HG03103 (cell line): ENCODE results near the gene PLEKHN1.
"Not testable (repeated sequence)": the region's sequence is repeated elsewhere in the genome, so short reads cannot be mapped to it uniquely, and the experiment has no call there.

Experiments
- ATAC-seq: cut with Tn5 transposase; IDR thresholded peaks from one replicate; pipeline ENCODE4 v1.9.1; 2021; ENCODE audit warnings: low read depth; ENCODE audit not compliant: unreplicated experiment

The PLEKHN1 gene

DNA sequence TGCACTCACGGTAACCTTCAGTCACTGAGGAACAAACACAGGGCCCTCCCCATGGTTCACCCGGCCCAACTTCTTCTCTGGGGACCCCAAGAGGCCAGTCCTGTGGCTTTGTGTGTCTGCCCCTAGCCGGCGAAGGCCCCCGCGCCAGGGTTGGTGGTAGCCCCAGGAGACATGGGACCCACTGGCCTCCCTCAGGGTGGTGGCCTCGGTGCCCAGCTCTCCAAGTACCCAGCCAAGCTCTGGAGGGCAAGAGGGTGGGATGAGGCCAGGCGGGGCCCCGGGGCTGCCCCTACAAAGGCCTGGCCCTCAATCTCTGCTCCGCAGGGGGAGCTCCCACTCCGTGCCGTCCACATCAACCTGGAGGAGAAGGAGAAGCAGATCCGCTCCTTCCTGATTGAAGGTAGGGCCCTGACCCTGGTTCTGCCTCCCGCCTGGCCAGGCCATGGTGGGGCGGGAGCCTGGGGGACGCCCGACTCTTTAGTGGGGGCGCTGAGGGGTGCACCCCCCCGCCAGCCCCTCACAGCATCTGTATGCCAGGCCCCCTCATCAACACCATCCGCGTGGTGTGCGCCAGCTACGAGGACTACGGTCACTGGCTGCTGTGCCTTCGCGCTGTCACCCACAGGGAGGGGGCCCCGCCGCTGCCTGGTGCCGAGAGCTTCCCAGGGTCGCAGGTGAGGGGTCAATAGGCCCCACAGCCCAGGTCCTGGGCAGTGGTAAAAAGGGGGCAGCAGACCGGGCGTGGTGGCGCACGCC is 5.6 kb downstream of the PLEKHN1 start:
- ATAC-seq: no peak

DNA sequence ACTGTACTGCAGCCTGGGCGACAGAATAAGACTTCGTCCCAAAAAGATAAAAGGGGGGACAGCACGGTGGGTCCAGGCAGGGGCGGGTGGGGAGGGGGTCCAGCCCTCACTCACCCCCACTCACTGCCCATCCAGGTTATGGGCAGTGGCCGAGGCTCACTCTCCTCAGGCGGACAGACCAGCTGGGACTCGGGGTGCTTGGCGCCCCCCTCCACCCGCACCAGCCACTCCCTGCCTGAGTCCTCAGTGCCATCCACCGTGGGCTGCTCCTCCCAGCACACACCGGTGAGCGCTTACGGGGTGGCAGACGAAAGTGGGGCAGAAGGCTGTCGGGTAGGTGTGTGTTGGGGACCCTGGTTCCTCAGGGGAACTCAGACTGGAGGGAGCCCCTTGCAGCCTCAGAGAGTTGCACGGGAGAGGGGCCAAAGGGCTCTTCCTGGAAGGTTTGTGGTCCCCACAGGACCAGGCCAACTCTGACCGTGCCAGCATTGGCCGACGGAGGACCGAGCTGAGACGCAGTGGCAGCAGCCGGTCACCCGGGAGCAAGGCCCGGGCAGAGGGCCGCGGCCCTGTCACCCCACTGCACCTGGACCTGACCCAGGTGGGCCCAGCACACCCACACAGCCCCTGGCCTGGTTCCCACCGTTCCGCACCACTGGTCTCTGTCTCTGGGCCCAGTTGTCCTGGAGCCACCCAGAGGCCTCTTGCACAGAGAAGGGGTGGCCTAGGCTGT is 6.6 kb downstream of the PLEKHN1 start:
- ATAC-seq: no peak

DNA sequence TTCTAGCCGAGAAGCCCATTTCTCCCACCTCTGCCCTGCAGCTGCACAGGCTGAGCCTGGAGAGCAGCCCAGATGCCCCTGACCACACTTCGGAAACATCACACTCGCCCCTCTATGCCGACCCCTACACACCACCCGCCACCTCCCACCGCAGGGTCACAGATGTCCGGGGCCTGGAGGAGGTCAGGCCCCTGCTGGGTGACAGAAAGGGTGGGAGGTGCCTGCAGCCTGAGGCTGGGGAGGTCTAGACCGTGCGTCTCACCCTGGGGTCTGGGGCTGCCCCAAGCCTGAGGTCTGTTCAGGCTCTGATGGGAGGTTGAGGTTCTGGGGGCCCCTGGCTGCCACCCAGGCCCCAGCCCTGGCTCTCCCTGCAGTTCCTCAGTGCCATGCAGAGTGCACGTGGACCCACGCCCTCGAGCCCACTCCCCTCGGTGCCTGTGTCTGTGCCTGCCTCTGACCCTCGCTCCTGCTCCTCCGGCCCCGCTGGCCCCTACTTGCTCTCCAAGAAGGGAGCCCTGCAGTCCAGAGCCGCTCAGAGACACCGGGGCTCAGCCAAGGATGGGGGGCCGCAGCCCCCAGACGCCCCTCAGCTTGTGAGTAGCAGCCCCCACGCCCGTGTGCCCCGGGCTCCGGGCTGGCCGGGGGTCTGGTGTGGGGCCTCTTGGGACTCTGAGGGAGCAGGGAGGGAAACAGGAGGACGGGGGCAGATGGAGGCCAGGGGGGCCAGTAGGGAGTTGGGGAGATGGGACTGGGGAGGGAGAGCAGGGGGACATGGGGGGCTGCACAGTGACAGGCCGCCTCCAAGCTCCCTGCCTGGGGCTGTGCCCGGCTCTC is 7.4 kb downstream of the PLEKHN1 start:
- ATAC-seq: no peak

DNA sequence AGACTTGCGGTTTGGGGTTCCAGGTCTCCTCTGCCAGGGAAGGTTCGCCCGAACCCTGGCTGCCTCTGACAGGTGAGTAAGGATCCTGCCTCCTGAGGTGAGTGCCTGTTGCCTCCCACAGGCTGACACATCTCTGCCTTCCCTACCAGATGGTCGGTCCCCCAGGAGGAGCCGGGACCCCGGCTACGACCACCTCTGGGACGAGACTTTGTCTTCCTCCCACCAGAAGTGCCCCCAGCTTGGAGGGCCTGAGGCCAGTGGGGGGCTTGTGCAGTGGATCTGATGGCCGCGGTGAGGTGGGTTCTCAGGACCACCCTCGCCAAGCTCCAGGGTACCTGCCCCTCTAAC is 8.0 kb downstream of the PLEKHN1 start:
- no peak for ATAC-seq

DNA sequence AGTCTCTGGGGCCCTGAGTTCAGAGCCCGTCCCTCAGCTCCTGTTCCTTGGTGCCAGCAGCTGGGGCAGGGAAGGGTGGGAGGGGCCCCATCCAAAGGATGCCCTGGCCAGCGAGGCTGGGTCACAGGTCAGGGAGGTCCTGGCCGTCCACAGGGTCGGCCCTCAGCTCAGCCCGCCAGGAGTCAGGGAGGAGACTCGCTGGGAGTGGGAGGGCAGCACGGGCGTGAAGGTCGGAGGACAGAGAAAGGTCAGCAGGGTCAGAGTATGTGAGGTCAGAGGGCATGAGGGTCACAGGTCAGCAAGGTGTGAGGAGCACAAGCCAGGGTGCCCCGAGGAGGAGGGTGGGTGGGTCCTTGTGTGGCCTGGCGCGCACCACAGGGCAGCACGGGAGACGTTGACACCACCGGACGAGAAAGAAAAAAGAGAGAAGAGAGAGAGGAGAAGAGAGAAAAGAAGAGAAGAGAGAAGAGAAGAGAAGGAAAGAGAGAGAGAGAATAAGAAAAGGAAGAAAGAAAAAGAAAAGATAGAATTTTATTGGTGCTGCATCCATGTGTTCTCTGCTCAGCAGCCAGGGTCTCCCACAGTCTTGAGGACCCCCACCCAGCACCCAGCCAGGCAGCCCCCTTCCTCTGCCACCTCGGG is 8.5 kb downstream of the PLEKHN1 start:
- ATAC-seq: no peak

DNA sequence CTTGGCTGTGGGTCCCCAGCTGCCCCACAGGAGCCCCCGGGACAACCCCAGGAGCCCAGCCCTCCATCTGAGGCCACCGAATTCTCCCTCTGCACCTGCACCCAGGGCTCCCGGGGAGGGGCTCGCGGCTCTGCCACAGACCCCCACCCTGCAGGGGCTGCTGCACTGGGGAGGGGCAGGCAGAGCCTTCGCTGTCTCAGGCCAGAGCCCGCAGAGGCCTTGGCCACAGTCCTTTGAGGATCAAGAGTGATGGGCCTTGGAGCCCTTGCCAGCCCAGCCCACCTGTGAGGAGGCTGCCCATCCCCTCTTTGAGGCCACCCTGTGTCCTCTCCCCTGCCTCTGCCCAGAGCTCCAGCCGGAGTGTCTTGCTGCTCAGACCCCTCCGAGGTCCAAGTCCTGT is 9.1 kb downstream of the PLEKHN1 start:
- ATAC-seq: no peak

DNA sequence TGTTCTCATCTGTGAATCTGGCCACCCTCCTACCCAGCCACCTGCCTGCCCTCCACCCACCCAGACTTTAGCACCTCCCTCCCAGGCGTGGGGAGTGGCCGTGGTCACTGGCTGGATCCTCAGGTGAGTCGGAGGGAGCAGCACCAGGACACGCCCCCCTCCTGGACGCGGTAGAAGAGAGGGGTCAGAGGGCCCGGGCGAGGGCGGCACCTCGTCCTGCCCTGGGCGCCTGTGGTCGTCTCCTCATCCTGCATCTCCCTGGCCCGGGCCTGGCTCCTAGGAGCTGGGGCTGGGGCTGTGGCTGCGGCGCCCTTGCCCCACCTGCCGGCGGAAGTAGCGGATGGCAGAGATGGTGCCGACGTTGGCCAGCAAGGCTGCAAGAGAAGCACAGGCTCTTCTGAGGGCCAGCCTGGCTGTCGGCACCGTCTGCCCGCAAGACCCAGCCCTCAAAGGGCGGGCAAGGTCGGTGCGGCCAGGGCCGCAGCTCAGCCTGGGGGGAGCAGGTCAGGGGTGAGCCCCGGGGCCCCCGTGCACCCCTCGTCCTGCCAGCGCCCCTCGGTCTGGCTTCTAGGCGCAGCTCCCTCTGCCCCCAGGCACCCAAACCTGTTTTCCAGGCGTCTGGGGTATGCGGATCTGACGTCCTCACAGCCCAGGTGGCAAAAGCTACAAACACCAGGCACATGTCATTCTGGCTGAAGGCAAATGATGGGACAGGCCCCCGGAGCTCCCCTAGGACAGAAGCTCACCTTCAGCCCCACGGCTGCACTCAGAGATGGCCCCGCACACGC is 9.8 kb downstream of the PLEKHN1 start:
- no peak for ATAC-seq

DNA sequence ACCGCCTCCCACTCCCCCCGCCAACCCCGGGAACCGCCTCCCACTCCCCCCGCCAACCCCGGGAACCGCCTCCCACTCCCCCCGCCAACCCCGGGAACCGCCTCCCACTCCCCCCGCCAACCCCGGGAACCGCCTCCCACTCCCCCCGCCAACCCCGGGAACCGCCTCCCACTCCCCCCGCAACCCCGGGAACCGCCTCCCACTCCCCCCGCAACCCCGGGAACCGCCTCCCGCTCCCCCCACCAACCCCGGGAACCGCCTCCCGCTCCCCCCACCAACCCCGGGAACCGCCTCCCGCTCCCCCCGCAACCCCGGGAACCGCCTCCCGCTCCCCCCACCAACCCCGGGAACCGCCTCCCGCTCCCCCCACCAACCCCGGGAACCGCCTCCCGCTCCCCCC is 10.5 kb downstream of the PLEKHN1 start:
- ATAC-seq: not testable (repeated sequence)

DNA sequence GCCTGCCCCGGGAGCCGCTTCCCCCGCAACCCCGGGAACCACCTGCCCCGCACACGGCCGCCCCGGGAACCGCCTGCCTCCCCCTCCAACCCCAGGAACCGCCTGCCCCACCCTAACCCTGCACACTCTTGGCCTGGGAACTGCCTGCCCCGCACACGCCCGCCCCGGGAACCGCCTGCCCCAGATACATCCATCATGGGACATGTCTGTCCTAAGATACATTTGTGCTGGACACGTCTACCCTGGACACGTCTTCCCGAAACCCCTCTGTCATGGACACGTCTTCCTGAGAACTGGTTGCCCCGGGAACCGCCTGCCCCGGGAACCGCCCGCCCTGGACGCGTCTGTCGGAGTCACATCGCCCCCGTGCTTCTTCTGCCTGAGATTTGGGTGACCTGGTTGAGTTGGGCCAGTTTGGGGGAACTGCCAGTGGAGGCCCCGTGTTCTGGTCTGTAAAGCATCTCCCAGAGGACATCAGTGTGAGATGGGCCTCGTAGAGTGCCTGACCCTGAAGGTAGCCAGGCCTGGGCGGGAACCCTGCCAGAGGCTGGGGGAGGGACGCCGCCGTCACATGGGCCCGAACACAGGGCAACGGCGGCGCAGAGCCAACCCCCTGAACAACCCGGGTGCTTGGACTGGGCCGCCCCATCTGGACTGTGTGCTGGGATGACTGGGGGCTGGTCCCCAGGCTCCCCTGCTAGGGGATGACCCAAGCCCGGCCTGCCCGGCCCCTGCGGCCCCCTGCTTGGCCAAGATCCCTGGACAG is 12.0 kb downstream of the PLEKHN1 start:
- no peak for ATAC-seq

DNA sequence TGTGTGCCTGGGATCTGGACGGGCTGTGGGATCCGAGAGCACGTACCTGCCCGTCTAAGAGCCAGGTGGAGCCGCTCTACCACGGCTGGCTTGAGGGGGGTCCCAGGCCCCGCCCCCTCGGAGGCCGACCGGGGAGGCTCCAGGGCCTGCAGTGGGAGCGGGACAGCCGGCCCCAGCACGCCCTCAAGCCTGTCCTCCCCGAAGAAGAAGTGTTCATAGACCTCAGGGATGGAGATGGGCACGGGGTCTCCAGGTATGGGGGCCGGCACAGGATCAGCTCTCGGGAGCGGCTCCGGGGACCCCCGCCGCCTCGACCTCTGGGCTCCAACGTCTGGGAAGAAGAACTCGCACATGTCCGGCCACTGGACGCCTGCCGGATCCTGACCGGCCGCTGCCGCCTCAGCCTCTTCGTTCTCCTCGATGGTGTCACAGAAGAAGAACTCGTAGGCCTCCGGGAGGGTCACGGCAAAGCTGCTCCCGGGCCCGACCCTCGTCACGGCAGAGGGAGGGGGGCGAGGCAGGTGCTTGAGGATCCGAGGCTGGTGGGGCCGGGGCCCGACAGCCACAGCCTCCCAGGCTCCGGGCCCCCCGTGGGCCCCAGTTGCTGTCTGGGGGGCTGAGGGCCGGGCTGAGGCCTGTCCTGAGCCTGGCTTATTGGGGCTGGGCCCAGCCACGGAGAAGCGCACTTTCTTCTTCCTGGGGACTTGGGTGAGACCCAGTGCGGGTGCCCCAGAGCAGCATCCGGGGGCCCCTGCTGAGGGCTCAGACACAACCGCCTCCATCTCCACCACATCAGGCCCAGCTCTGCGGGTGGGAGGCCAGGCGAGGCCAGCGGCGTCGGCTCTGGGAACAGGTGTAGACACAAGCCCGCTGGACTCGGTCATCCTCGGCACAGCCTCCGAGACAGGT is 12.8 kb downstream of the PLEKHN1 start:
- ATAC-seq: no peak

DNA sequence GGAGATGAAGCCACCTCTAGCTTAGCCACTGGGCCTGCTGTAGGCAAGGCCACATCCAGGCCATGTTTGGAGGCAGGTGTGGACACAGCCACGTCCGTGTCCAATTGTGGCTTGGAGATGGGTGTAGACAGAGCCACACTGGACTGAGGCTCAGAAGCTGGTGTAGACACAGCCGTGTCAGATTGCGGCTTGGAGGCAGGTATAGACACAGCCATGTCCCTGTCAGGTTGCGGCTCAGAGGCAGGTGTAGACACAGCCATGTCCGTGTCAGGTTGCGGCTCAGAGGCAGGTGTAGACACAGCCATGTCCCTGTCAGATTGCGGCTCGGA is 13.4 kb downstream of the PLEKHN1 start:
- no peak for ATAC-seq

DNA sequence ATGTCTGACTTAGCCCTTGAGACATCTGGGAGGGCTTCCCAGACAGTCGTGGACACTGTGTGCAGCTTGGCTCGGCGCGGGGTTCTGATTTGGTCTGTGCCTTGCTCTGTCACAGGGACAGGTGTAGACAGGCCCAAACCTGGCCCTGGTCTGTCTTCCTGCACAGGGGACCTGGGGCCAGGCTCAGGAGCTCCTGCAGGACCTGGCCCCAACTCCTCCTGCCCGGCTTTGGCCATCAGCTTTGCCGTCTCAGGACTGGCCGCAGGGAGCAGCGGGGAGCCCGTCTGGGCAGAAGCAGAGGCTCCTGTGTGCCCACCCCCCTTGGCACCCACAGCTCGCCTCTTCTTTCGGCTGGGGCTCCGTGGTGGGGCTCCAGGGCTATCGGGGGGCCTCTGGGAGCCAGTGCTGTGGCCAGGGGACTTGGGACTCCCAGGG is 13.9 kb downstream of the PLEKHN1 start:
- ATAC-seq: no peak

DNA sequence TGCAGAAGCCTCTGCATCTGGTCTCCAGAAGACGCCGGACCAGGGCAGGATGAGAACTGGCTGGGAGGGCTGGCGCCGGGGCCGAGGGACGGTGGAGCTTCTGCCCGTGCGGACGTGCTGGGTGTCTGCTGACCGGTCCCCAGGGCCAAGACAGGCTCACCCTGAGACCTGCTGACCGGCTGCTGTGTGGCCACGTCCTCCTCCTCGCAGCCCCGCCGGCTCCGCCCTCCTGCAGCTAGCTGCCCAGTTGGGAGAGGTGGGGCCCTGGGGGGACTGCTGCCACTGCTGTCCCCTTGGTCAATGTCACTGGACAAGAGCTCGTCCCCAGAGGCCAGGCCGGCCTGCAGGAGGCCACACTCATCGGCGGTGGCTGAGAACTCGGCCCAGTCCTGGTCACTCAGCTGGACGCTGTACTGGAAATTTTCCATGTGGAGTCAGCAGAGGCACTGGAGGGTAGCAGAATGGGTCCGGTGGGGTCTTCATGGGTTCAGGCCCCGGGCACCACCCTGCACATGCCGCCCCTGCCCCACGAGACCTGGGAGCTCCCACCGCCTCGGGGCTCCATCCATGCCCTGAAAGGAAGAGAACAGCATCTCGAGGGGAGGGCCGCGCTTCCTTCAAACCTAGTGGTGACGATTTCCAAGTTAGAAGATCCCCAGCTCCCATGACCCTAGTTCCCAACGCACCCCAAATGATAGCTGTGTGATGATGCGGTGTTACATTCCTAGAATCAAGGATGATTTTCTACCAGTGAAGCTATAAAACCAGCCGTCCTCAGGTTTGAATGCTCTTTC is 14.5 kb downstream of the PLEKHN1 start:
- ATAC-seq: no peak

DNA sequence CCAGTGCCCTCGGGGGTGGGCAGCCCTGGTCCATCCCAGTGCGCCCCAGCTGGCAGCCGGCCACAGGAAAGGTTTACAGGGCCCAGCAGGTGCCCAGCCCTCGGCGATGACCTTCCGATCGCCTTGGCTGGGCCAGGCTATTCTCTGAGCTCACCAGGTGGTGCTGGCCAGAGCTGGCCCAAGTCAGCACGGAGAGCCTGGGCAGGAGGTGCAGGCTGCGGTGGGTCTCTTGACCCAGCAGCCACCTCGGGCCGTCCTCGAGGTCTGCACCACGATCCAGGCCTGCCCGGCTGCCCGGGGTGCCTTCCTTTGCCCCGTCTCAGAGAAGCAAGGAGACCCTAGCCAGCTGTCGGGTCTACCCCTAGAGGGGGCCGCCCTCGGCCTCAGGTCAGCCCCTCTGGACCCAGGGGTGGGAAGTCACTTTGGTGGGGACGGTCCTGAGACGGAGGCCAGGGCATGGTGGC is 15.2 kb downstream of the PLEKHN1 start:
- ATAC-seq: no peak

DNA sequence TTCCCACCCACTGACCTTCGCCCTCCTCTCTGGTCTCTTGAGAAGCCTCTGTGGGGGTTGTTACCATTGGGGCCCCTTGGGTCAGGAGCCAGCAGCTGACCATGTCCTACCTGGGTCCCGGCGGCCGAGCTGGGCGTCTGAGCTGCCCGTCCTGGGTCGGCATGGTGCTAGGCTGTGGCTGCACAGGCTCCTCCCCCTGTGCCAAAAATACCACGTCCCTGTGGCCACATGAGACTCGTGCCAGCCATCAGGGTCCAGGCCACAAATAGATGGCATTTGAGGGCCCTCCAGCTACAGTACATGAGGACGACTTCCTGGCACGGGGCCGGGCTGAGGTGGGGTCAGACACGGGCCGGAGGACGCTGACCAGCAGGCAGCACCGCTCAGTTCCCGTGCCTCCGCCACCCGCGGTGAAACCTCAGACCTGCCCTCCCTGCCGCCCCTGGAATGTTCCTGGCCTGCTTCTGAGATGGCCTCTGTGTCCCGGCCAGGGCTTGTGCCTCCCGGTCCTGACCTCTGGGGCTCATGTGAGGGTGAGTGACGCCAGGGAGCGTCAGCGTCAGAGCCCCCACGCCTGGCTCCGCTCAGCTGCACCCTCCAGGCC is 15.8 kb downstream of the PLEKHN1 start, which contains the start of gene PERM1:
TSS of gene PERM1 (minus strand) at position 139 of the 604 bp plus-strand sequence. CDS start 1,064 bp downstream, outside the sequence.
- ATAC-seq: no peak

DNA sequence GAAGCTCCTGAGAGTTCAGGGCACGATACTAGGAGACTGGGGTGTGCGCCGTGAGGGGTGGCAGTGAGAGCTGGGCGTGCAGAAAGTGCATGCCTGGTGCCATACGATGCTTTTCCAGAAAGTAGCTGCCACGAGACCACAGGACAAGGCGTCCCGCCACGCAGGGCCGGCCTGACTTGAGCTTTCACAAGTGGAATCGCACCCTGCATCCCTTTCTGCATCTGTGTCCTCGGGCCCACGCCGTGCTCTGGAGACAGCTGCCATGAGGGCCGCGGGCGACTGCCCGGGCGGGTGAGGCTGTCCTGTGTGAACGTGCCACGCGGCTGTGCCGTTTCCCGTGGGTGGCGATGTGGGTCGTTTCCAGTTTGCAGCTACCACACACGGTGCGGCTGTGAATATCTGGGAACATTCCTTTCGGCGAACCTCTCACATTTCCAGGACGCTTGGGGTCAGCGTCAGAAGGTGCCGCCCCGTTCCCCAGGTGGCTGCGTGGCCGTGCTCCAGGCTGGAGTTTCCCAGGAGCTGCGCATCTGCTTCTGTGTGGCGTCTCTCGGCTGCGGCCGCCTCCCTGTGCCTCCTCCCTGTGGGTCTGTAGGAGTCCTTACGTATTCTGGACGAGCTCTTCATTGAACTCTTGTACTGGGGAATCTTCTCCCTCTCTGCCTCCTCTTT is 16.6 kb downstream of the PLEKHN1 start:
- ATAC-seq: no peak
